H9 (cell line): ENCODE measurements around the gene RINL. TPM values are rescaled to one million over a fixed set of nuclear protein-coding genes. Genes with fewer than 3 reads are reported as not detected.
A peak's percentile ranks its signal among the peaks of the same experiment; 100 is the strongest.

Experiments used
- DNase-seq: peaks from one replicate; pipeline ENCODE4 v3.0.0-alpha.2; 2017
- H2AFZ ChIP-seq: one replicate; pipeline ENCODE4 v1.6.1; 2013; ENCODE audit warnings: mild to moderate bottlenecking, low read length, control low read depth, moderate library complexity
- H2AK5ac ChIP-seq: 2 replicates; pipeline ENCODE4 v1.6.1; 2013; ENCODE audit warnings: low read length, control low read depth, mixed read lengths; ENCODE audit not compliant: insufficient read length
- H2BK120ac ChIP-seq: one replicate; pipeline ENCODE4 v1.6.1; 2013; ENCODE audit warnings: low read depth, mild to moderate bottlenecking, low read length, control low read depth, inconsistent platforms; ENCODE audit not compliant: poor library complexity, severe bottlenecking
- H2BK12ac ChIP-seq: 2 replicates; pipeline ENCODE4 v1.6.1; 2013; ENCODE audit warnings: low read length, control low read depth, mixed read lengths, low read depth; ENCODE audit not compliant: insufficient read length
- H2BK15ac ChIP-seq: 2 replicates; pipeline ENCODE4 v1.6.1; 2013; ENCODE audit warnings: low read depth, low read length, control low read depth
- H2BK20ac ChIP-seq: one replicate; pipeline ENCODE4 v1.6.1; 2013; ENCODE audit warnings: low read depth, mild to moderate bottlenecking, low read length, control low read depth, inconsistent platforms; ENCODE audit not compliant: poor library complexity, severe bottlenecking
- H2BK5ac ChIP-seq: 2 replicates; pipeline ENCODE4 v1.6.1; 2013; ENCODE audit warnings: low read length, control low read depth, mixed read lengths; ENCODE audit not compliant: insufficient read length
- H3K14ac ChIP-seq: 2 replicates; pipeline ENCODE4 v1.6.1; 2013; ENCODE audit warnings: low read length, control low read depth; ENCODE audit not compliant: insufficient read depth
- H3K18ac ChIP-seq: 2 replicates; pipeline ENCODE4 v1.6.1; 2013; ENCODE audit warnings: low read depth, mild to moderate bottlenecking, mixed read lengths, low read length, control low read depth; ENCODE audit not compliant: insufficient read length
- H3K23ac ChIP-seq: 2 replicates; pipeline ENCODE4 v1.6.1; 2013; ENCODE audit warnings: low read length, control low read depth, mixed read lengths, low read depth; ENCODE audit not compliant: insufficient read length
- H3K23me2 ChIP-seq: 2 replicates; pipeline ENCODE4 v1.6.1; 2013; ENCODE audit warnings: low read depth, mild to moderate bottlenecking, mixed read lengths, low read length, control low read depth; ENCODE audit not compliant: insufficient read length, poor library complexity, severe bottlenecking
- H3K27ac ChIP-seq: 2 replicates; pipeline ENCODE4 v1.5.1; 2013; ENCODE audit warnings: low read length, control low read depth, mixed read lengths, low read depth; ENCODE audit not compliant: insufficient read length
- H3K27me3 ChIP-seq: 2 replicates; pipeline ENCODE4 v1.6.1; 2013; ENCODE audit warnings: low read length, control low read depth, inconsistent platforms; ENCODE audit not compliant: insufficient read depth
- H3K4ac ChIP-seq: 2 replicates; pipeline ENCODE4 v1.6.1; 2013; ENCODE audit warnings: low read depth, mild to moderate bottlenecking, control low read depth, inconsistent platforms, low read length, moderate library complexity
- H3K4me1 ChIP-seq: 2 replicates; pipeline ENCODE4 v1.6.1; 2013; ENCODE audit warnings: low read length, control low read depth, inconsistent platforms; ENCODE audit not compliant: insufficient read depth
- H3K4me2 ChIP-seq: 2 replicates; pipeline ENCODE4 v1.6.1; 2013; ENCODE audit warnings: low read length, control low read depth, mixed read lengths; ENCODE audit not compliant: insufficient read length, insufficient read depth
- H3K56ac ChIP-seq: 2 replicates; pipeline ENCODE4 v1.6.1; 2013; ENCODE audit warnings: low read depth, mild to moderate bottlenecking, mixed read lengths, low read length, control low read depth; ENCODE audit not compliant: insufficient read length
- H3K79me1 ChIP-seq: 2 replicates; pipeline ENCODE4 v1.6.1; 2013; ENCODE audit warnings: low read depth, mild to moderate bottlenecking, moderate library complexity, low read length, control low read depth, inconsistent platforms; ENCODE audit not compliant: insufficient read depth, poor library complexity, severe bottlenecking
- H3K79me2 ChIP-seq: 2 replicates; pipeline ENCODE4 v1.6.1; 2013; ENCODE audit warnings: low read length, control low read depth, inconsistent platforms; ENCODE audit not compliant: insufficient read depth
- H3K9ac ChIP-seq: 2 replicates; pipeline ENCODE4 v1.6.1; 2013; ENCODE audit warnings: low read length, control low read depth, mixed read lengths; ENCODE audit not compliant: insufficient read length; ENCODE audit errors: extremely low read depth
- H3K9me3 ChIP-seq: one replicate; pipeline ENCODE4 v1.6.1; 2013; ENCODE audit warnings: low read depth, low read length, inconsistent platforms; ENCODE audit not compliant: control insufficient read depth
- H3T11ph ChIP-seq: one replicate; pipeline ENCODE4 v1.6.1; 2013; ENCODE audit warnings: mild to moderate bottlenecking, low read length, control low read depth, inconsistent platforms
- H4K20me1 ChIP-seq: one replicate; pipeline ENCODE4 v1.6.1; 2013; ENCODE audit not compliant: control insufficient read depth, insufficient read length, insufficient read depth
- H4K5ac ChIP-seq: 2 replicates; pipeline ENCODE4 v1.6.1; 2013; ENCODE audit warnings: low read depth, mild to moderate bottlenecking, mixed read lengths, low read length, control low read depth; ENCODE audit not compliant: insufficient read length
- H4K8ac ChIP-seq: replicated peaks from 2 replicates; pipeline ENCODE4 v1.6.1; 2013; ENCODE audit warnings: low read length, control low read depth, mixed read lengths, low read depth; ENCODE audit not compliant: insufficient read length
- H4K91ac ChIP-seq: 2 replicates; pipeline ENCODE4 v1.6.1; 2013; ENCODE audit warnings: low read depth, mild to moderate bottlenecking, moderate library complexity, mixed read lengths, low read length, control low read depth; ENCODE audit not compliant: insufficient read length
- H3K27ac Mint-ChIP-seq, 3 experiments: 2 replicates in 2 of 3; 3 replicates in 1 of 3; pipeline ENCODE4 v1.8.0; 2020 to 2021; ENCODE audit warnings: mixed read lengths in 3 of 3, mild to moderate bottlenecking in 1 of 3, moderate library complexity in 1 of 3
- H3K27me3 Mint-ChIP-seq: 2 replicates; pipeline ENCODE4 v1.8.0; 2021; ENCODE audit warnings: low read depth, mild to moderate bottlenecking, moderate library complexity, mixed read lengths
- H3K36me3 Mint-ChIP-seq, 3 experiments: 2 replicates in 2 of 3; 3 replicates in 1 of 3; pipeline ENCODE4 v1.8.0; 2020 to 2021; ENCODE audit warnings: low read depth in 3 of 3, mixed read lengths in 3 of 3; ENCODE audit not compliant: insufficient read depth in 1 of 3
- H3K4me1 Mint-ChIP-seq, 2 experiments: 2 replicates each; pipeline ENCODE4 v1.8.0; 2020; ENCODE audit warnings: mixed read lengths in 2 of 2
- H3K4me3 Mint-ChIP-seq, 2 experiments: 2 replicates in 1 of 2; 3 replicates in 1 of 2; pipeline ENCODE4 v1.8.0; 2020 to 2021; ENCODE audit warnings: mild to moderate bottlenecking in 2 of 2, mixed read lengths in 2 of 2, moderate library complexity in 1 of 2
- H3K9me3 Mint-ChIP-seq, 2 experiments: 2 replicates in 1 of 2; 3 replicates in 1 of 2; pipeline ENCODE4 v1.8.0; 2020; ENCODE audit warnings: mild to moderate bottlenecking in 2 of 2, mixed read lengths in 2 of 2, moderate library complexity in 1 of 2
- WGBS: extraction: QIAGEN DNeasy Blood & Tissue Kit; methylation state at CpG from one replicate; pipeline ENCODE4 v1.1.7; 2013; ENCODE audit warnings: missing lambda C conversion rate, low lambda C conversion rate, mixed read lengths; ENCODE audit not compliant: insufficient read length; ENCODE audit errors: extremely low coverage; 5-methylcytosine and 5-hydroxymethylcytosine counted together
- total RNA-seq: library from RNA; stranded (reverse); gene quantifications from 2 replicates; pipeline ENCODE4 v1.2.1, GENCODE V29; 2021
- TF ChIP-seq, protein P1 (sequence below): fragments of 200-600 bp; sonication (generic); conservative IDR thresholded peaks from 3 replicates; pipeline ENCODE4 v1.8.0; 2021; ENCODE audit warnings: antibody characterized with exemption, mild to moderate bottlenecking

The RINL gene
- total RNA-seq, 1 experiment from 2014 or later: 6.4 TPM

DNA sequence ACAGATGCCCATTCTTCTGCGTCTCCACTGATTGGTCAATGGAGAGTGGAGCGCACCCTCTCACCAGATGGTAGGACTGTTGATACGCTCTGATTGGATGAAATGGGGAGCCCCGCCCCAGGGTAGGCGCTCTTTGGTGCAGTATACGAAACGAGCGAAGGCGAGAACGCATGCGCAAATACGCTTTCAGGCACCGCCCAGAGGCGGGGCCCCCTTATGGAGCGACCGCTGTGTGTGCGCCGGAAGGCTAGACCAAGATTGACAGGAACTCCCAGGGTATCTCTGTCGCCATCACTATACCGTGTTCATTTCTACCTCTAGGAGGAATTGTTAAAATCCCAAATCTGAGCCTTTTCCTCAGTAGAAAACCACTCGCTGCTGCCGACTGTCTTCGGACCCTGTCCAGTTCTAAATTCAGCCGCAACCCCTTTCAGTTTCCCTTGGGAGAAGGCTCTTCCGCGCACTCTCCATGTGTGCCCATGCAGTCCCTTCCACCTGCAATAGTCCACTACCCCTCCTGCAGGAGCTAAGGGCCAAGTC is 27.6 kb downstream of the RINL start:
- Mint-ChIP-seq H3K4me1 (peaks cover 29 to 38% of the 10 kb centered on the region in 2 experiments), H3K27ac (peak overlapping the region; percentile 98 to 100 (median 100)), H3K36me3 (peaks cover 32 to 40% (median 36%) of the 10 kb centered on the region in 3 experiments), H3K27me3 (peaks cover 1% of the 10 kb centered on the region; the same call in 1 of the 2 replicates), H3K4me3 (peak overlapping the region; percentile 92 to 95), H3K9me3 (peaks cover 7 to 10% of the 10 kb centered on the region in 2 experiments; a peak in 4 of 5 replicates)
- Histone ChIP-seq H2BK12ac (no peak overlapping the region), H3K27ac (peak overlapping the region; percentile 64), H4K20me1 (peaks cover 2% of the 10 kb centered on the region), H3K79me1 (peaks cover 6% of the 10 kb centered on the region), H3K14ac (peak overlapping the region; percentile 71; the same call in 1 of the 2 replicates), H2BK120ac (no peak overlapping the region), H3K23me2 (peaks cover 26% of the 10 kb centered on the region), H3K27me3 (no peaks in the 10 kb centered on the region), H2AFZ (no peak overlapping the region), H3K4me2 (peak overlapping the region; percentile 97), H4K5ac (no peak overlapping the region), H3K56ac (no peak overlapping the region), H4K8ac (no peak overlapping the region), H3K9ac (peak overlapping the region; percentile 40), H2BK5ac (peak overlapping the region; percentile 35), H3T11ph (no peak overlapping the region), H2AK5ac (no peak overlapping the region), H2BK20ac (no peak overlapping the region), H3K79me2 (peaks cover 18% of the 10 kb centered on the region), H3K23ac (no peak overlapping the region), H2BK15ac (no peak overlapping the region), H3K9me3 (no peaks in the 10 kb centered on the region), H4K91ac (no peak overlapping the region), H3K4me1 (no peaks in the 10 kb centered on the region), H3K4ac (no peak overlapping the region; the same call in 1 of the 2 replicates), H3K18ac (peak overlapping the region; percentile 87)
- WGBS: no CpG with 5 or more reads among the region's 26 CpGs
- TF ChIP-seq, protein P1, sequence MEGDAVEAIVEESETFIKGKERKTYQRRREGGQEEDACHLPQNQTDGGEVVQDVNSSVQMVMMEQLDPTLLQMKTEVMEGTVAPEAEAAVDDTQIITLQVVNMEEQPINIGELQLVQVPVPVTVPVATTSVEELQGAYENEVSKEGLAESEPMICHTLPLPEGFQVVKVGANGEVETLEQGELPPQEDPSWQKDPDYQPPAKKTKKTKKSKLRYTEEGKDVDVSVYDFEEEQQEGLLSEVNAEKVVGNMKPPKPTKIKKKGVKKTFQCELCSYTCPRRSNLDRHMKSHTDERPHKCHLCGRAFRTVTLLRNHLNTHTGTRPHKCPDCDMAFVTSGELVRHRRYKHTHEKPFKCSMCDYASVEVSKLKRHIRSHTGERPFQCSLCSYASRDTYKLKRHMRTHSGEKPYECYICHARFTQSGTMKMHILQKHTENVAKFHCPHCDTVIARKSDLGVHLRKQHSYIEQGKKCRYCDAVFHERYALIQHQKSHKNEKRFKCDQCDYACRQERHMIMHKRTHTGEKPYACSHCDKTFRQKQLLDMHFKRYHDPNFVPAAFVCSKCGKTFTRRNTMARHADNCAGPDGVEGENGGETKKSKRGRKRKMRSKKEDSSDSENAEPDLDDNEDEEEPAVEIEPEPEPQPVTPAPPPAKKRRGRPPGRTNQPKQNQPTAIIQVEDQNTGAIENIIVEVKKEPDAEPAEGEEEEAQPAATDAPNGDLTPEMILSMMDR: peak; percentile 33; the same call in 2 of the 3 replicates
- no peak for DNase-seq
